ENCODE results near the gene CBLC.

CBLC gene

GRCh38 chr19:44803442-44804428 lies 26.0 kb downstream of the CBLC start:
- no peak for DNase-seq

- no peak for DNase-seq
These were observed 28.6 kb downstream of the CBLC start for GRCh38 chr19:44806291-44806690.

DNA sequence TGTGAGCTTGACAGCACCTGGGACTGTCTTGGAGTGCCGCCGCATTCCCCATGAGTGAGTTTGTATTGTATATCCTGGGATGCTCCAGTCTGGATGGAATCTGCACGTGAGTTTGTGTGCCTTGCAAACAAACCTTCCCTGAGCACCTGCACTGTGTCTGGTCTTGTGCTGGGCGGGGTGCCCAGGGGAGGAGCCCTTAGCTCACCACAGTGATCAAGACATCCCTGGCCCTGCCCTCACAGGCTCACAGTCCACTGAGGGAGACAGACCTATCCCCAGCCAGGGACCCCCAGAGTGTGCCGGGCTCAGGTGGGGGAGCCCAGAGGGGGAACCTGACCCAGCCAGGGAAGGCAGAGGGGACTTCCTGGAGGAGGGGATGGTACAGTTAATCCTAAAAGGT lies 29.5 kb downstream of the CBLC start:
- DNase-seq, result no peak

- DNase-seq, result no peak
These were observed 30.2 kb downstream of the CBLC start for GRCh38 chr19:44807652-44808462.

- no peak for DNase-seq
These were observed 31.0 kb downstream of the CBLC start, which contains the start of gene BCAM for GRCh38 chr19:44808463-44809371. Gene BCAM, plus strand, starts transcription at chr19:44809103. Its CDS starts 22 bp downstream, at chr19:44809125.

DNA sequence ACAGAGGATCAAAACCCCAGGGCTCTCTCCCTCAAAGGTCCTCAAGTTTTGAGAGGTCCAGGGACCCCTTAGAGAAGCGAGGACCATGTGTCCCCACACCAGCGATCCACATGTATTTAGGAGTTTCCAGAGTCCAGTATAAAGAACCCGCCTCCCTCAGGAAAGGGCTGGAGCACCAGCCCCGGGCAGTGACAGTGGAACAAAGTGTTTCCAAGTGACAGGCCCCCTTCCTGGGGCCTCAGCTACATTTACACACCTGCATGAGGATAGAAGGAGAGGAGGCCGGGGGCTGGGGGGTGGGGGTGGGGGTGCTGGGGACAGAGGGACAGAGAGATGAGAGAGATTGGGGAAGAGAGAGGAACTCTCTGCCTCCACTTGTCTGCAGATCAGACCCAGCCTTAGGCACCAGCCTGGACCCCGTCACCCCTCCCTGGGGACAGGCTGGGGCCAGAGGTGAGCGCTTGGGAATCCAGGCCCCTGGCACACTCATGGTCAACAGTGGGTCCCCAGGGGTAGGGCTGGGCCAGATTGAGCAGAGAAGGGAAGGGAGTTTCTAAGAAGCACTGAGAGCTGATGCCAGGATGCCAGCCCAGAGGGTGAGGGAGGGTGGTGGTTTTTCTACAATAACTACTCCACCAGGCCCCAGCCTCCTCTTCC lies 32.0 kb downstream of the CBLC start:
- no peak for DNase-seq

- DNase-seq, result no peak
These were observed 32.8 kb downstream of the CBLC start for GRCh38 chr19:44810234-44811121.

GRCh38 chr19:44811122-44811419 lies 33.4 kb downstream of the CBLC start:
- DNase-seq, result no peak

DNA sequence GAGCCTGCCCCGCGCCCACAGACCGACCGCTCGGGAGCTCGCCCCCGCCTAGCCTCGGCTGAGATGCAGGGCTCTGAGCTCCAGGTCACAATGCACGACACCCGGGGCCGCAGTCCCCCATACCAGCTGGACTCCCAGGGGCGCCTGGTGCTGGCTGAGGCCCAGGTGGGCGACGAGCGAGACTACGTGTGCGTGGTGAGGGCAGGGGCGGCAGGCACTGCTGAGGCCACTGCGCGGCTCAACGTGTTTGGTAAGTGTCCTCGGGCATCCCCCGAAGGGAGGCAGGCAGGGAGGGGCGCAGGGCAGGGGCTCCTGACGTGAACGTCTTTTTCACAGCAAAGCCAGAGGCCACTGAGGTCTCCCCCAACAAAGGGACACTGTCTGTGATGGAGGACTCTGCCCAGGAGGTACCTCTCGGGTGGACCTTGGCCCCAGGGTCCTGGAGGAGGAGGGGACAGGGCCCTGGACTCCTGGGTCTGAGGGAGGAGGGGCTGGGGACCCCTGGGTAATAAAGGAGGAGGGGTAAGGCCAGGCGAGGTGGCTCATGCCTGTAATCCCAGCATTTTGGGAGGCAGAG lies 34.5 kb downstream of the CBLC start:
- DNase-seq, result no peak

- no peak for DNase-seq
These were observed 35.6 kb downstream of the CBLC start for GRCh38 chr19:44813070-44813840.

GRCh38 chr19:44813841-44814470 lies 36.3 kb downstream of the CBLC start:
- DNase-seq, result no peak

- DNase-seq, result no peak
These were observed 36.8 kb downstream of the CBLC start for GRCh38 chr19:44814517-44814916.

- DNase-seq, result no peak
These were observed 38.6 kb downstream of the CBLC start for GRCh38 chr19:44816301-44816700.

GRCh38 chr19:44817725-44818465 lies 40.2 kb downstream of the CBLC start:
- DNase-seq, result no peak

- no peak for DNase-seq
These were observed 40.9 kb downstream of the CBLC start for GRCh38 chr19:44818466-44819031.

DNA sequence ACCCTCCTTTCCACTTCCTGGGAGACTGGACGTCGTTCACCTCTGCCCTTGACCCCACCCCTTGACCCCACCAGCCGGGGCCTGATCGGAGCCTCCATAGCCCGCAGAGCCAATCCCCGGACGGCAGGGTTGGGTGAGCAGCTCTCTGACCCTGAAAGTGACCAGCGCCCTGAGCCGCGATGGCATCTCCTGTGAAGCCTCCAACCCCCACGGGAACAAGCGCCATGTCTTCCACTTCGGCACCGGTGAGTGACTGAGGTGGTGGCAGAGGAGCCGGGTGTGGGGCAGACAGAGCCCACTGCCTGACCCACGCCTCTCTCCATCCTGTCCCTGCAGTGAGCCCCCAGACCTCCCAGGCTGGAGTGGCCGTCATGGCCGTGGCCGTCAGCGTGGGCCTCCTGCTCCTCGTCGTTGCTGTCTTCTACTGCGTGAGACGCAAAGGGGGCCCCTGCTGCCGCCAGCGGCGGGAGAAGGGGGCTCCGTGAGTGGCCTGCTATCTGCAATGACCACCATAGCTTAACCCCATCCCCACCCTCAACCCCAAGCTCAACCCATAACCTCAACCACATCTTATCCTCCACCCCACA lies 41.6 kb downstream of the CBLC start:
- DNase-seq, result no peak

DNA sequence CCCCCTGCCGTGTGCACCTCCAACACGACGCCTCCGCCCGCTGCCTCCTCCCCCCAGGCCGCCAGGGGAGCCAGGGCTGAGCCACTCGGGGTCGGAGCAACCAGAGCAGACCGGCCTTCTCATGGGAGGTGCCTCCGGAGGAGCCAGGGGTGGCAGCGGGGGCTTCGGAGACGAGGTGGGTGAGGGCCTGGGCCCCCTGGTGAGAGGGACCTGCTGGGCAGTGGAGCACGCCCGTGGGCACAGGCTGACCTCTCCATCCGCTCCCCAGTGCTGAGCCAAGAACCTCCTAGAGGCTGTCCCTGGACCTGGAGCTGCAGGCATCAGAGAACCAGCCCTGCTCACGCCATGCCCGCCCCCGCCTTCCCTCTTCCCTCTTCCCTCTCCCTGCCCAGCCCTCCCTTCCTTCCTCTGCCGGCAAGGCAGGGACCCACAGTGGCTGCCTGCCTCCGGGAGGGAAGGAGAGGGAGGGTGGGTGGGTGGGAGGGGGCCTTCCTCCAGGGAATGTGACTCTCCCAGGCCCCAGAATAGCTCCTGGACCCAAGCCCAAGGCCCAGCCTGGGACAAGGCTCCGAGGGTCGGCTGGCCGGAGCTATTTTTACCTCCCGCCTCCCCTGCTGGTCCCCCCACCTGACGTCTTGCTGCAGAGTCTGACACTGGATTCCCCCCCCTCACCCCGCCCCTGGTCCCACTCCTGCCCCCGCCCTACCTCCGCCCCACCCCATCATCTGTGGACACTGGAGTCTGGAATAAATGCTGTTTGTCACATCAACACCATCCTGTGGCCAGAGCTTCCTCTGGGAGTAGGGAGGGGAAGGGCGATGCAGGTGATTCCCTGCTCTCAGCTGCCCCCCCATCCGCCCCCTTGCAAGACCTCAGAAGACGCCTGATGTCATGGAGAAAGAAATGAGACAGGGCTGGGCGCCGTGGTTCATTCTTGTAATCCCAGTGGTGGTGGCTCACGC lies 43.2 kb downstream of the CBLC start:
- DNase-seq, result no peak

Measured in activated CD4-positive, alpha-beta T cell treated with anti-CD3 and anti-CD28 coated beads for 1 hour (primary cell).